Anterior cingulate cortex (tissue), 58 donors: ENCODE results near the gene MYLK.

Source experiments
- DNase-seq, 58 donors: peaks; one replicate each; lab custom pipeline; 2025; lab: John Stamatoyannopoulos, UW

Gene MYLK

GRCh38 chr3:123657568-123657967 lies 226.6 kb downstream of the MYLK start:
- no peak for DNase-seq

- DNase-seq, result no peak
Observed at GRCh38 chr3:123657111-123657510, 227.0 kb downstream of the MYLK start.

- DNase-seq, result no peak
Observed at GRCh38 chr3:123656691-123657090, 227.4 kb downstream of the MYLK start.

GRCh38 chr3:123656274-123656673 lies 227.9 kb downstream of the MYLK start:
- DNase-seq, result no peak

- no peak for DNase-seq
Observed at GRCh38 chr3:123655400-123655799, 228.7 kb downstream of the MYLK start.

- peak in 42 of 58 donors; percentile 10 to 83 (median 31) for DNase-seq
Observed at GRCh38 chr3:123653221-123653682, 230.9 kb downstream of the MYLK start.

- peak in 56 of 58 donors; percentile 11 to 81 (median 58) for DNase-seq
Observed at GRCh38 chr3:123652342-123652984, 231.7 kb downstream of the MYLK start.

- peak in 3 of 58 donors; percentile 10 to 55 (median 52) for DNase-seq
Observed at GRCh38 chr3:123651449-123652341, 232.4 kb downstream of the MYLK start.

- no peak for DNase-seq
Observed at GRCh38 chr3:123650101-123650500, 234.0 kb downstream of the MYLK start.

GRCh38 chr3:123648696-123649405 lies 235.3 kb downstream of the MYLK start:
- no peak for DNase-seq

- DNase-seq, result no peak
Observed at GRCh38 chr3:123644358-123644757, 239.8 kb downstream of the MYLK start.

GRCh38 chr3:123642957-123643330 lies 241.2 kb downstream of the MYLK start:
- DNase-seq, result no peak

- peak in 32 of 58 donors; percentile 8 to 64 (median 40) for DNase-seq
Observed at GRCh38 chr3:123642182-123642956, 241.8 kb downstream of the MYLK start.

- DNase-seq, result no peak
Observed at GRCh38 chr3:123641505-123641904, 242.6 kb downstream of the MYLK start.

GRCh38 chr3:123640740-123641462 lies 243.2 kb downstream of the MYLK start:
- DNase-seq, result no peak

- DNase-seq, result no peak
Observed at GRCh38 chr3:123640311-123640710, 243.8 kb downstream of the MYLK start.

- peak in 1 of 58 donors; percentile 48 for DNase-seq
Observed at GRCh38 chr3:123638936-123639689, 245.0 kb downstream of the MYLK start.

- no peak for DNase-seq
Observed at GRCh38 chr3:123637841-123638240, 246.3 kb downstream of the MYLK start.

GRCh38 chr3:123637131-123637530 lies 247.0 kb downstream of the MYLK start:
- no peak for DNase-seq
